GM12892 (cell line): ENCODE measurements around the gene RNF2.

Experiments used
- POLR2A ChIP-seq: IDR thresholded peaks from 2 replicates; pipeline ENCODE4 v1.6.1; 2011; ENCODE audit warnings: low read depth, low read length, control low read depth
- POLR2AphosphoS5 ChIP-seq: IDR thresholded peaks from 2 replicates; pipeline ENCODE4 v1.6.1; 2011; ENCODE audit warnings: low read depth, low read length, control low read depth

DNA sequence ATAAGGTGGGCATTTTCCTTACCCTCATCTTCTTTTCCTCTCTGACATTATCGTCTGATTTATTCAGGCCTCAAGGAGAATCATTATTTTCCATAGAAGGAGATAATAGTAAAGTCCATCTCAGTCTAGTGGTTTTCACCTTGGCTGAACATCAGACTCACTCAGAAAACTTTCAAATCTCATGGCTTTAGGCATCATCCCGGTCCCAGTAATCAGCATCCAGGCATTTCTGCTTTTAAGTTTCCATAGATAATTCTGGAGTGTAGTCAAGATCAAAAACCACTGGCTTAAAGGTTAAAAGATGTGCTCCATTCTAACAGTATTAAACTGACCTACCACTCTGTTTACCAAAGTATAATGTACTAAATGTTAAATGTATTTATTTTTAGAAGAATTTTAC lies 49.4 kb downstream of the RNF2 start:
- no peak for TF ChIP-seq POLR2A
- no peak for TF ChIP-seq POLR2AphosphoS5
